Ishikawa (cell line): ENCODE measurements around the gene CIB2.

Experiments used
- CEBPB ChIP-seq: IDR thresholded peaks from 2 replicates; pipeline ENCODE4 v1.6.1; 2012
- FOXM1 ChIP-seq: IDR thresholded peaks from 2 replicates; pipeline ENCODE4 v1.6.1; 2012; ENCODE audit warnings: low read depth, borderline replicate concordance
- MAX ChIP-seq: IDR thresholded peaks from 2 replicates; pipeline ENCODE4 v1.6.1; 2012
- REST ChIP-seq: IDR thresholded peaks from 2 replicates; pipeline ENCODE4 v1.6.1; 2012; ENCODE audit warnings: low read depth, mild to moderate bottlenecking
- TAF1 ChIP-seq: IDR thresholded peaks from 2 replicates; pipeline ENCODE4 v1.6.1; 2012; ENCODE audit warnings: low read depth, mild to moderate bottlenecking
- TCF12 ChIP-seq: IDR thresholded peaks from 2 replicates; pipeline ENCODE4 v1.6.1; 2012; ENCODE audit warnings: low read depth
- YY1 ChIP-seq: IDR thresholded peaks from 2 replicates; pipeline ENCODE4 v1.6.1; 2012; ENCODE audit warnings: low read depth

GRCh38 chr15:78148392-78149067, 17.3 kb upstream of the CIB2 start:
- no peak for TF ChIP-seq REST
- TF ChIP-seq TAF1: no peak
- TF ChIP-seq YY1: no peak
- TF ChIP-seq FOXM1: no peak
- TF ChIP-seq MAX: no peak
- TF ChIP-seq CEBPB: no peak
- no peak for TF ChIP-seq TCF12
